HEK293T (cell line): Measurements from ENCODE around the gene ANGEL1.

Experiments
- BHLHE40 ChIP-seq: fragments of 450-650 bp; IDR thresholded peaks from 2 replicates; pipeline ENCODE4 v1.6.1; 2016; ENCODE audit warnings: mild to moderate bottlenecking, moderate library complexity, borderline replicate concordance
- CTBP1 ChIP-seq: fragments of 450-650 bp; IDR thresholded peaks from 2 replicates; pipeline ENCODE4 v1.6.1; 2016; ENCODE audit warnings: borderline replicate concordance
- ELF4 ChIP-seq: fragments of 450-650 bp; IDR thresholded peaks from 2 replicates; pipeline ENCODE4 v1.6.1; 2017; ENCODE audit warnings: antibody characterized with exemption
- FOXA1 ChIP-seq: fragments of 450-650 bp; IDR thresholded peaks from 2 replicates; pipeline ENCODE4 v1.6.1; 2016; ENCODE audit warnings: mild to moderate bottlenecking
- FOXK2 ChIP-seq: fragments of 450-650 bp; IDR thresholded peaks from 2 replicates; pipeline ENCODE4 v1.6.1; 2016; ENCODE audit warnings: mild to moderate bottlenecking
- FOXM1 ChIP-seq: fragments of 450-650 bp; IDR thresholded peaks from 2 replicates; pipeline ENCODE4 v1.6.1; 2017; ENCODE audit warnings: mild to moderate bottlenecking, borderline replicate concordance
- HDGF ChIP-seq: fragments of 450-650 bp; IDR thresholded peaks from 2 replicates; pipeline ENCODE4 v1.6.1; 2017; ENCODE audit warnings: antibody characterized with exemption, borderline replicate concordance
- L3MBTL2 ChIP-seq: fragments of 450-650 bp; conservative IDR thresholded peaks from 2 replicates; pipeline ENCODE4 v1.6.1; 2016; ENCODE audit warnings: mild to moderate bottlenecking
- NFRKB ChIP-seq: fragments of 450-650 bp; IDR thresholded peaks from 2 replicates; pipeline ENCODE4 v1.6.1; 2016; ENCODE audit warnings: mild to moderate bottlenecking, moderate library complexity
- SP1 ChIP-seq: fragments of 450-650 bp; IDR thresholded peaks from 2 replicates; pipeline ENCODE4 v1.6.1; 2017
- SUZ12 ChIP-seq: fragments of 450-650 bp; IDR thresholded peaks from 2 replicates; pipeline ENCODE4 v1.6.1; 2016; ENCODE audit warnings: mild to moderate bottlenecking
- TARDBP ChIP-seq: fragments of 450-650 bp; IDR thresholded peaks from 2 replicates; pipeline ENCODE4 v1.6.1; 2016

DNA sequence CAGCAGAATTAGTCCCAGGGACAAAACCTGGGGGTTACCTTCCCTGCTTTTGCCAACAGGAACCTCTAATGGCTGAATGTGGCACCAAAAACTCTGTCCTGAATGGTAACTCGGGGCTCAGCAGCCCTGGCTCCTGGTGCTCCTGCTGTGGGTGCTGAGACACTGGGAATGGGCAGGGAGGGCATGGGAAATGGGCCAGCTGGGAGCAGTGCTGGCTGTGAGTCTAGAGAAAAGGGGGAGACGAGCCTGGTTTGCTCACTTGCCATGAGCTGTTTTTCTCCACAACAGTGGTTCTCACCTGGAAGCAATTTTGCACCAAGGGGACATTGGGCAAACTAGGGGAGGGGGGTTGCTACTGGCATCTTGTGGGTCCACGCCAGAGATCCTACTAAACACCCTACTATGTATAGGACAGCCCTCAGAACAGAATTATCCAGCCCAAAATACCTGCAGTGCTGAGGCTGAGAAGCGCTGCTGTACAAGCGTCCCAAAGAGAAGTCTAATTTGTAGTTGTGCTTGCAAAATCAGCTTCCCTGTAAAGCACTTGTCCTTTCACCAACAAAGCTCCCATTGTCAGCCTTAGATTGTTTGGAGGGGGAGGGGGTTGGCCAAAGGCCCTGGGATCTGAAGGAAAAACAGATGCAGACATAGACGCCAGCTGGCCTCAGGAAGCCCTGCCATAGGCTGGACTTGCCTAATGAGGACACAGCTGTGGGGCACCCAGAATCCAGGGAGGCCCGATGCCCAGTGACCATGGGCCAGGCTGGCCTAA lies 17.2 kb upstream of the ANGEL1 start:
- TF ChIP-seq ELF4 (no peak), CTBP1 (no peak), FOXK2 (no peak), SP1 (no peak), L3MBTL2 (no peak), BHLHE40 (no peak), TARDBP (no peak), FOXA1 (no peak), HDGF (no peak), NFRKB (no peak), FOXM1 (no peak), SUZ12 (no peak)
